HepG2 (cell line): Measurements from ENCODE around the gene PEX3. TPM values are rescaled to one million over a fixed set of nuclear protein-coding genes. Genes with fewer than 3 reads are reported as not detected.
A peak's percentile ranks its signal among the peaks of the same experiment; 100 is the strongest.

ENCODE experiments used
- ARID2 ChIP-seq: sonication (generic); formaldehyde crosslinking; IDR thresholded peaks from 2 replicates; pipeline ENCODE4 v1.8.1; 2022; ENCODE audit warnings: mild to moderate bottlenecking, missing genetic modification reagents, borderline replicate concordance
- MIER3 ChIP-seq: IDR thresholded peaks from 2 replicates; pipeline ENCODE4 v1.6.1; 2016; ENCODE audit warnings: missing compliant biosample characterization, borderline replicate concordance
- NCOA2 ChIP-seq: sonication (generic); formaldehyde crosslinking; IDR thresholded peaks from 2 replicates; pipeline ENCODE4 v1.8.0; 2022; ENCODE audit warnings: inconsistent platforms
- RARG ChIP-seq: sonication (generic); formaldehyde crosslinking; IDR thresholded peaks from 2 replicates; pipeline ENCODE4 v1.4.0; 2020; ENCODE audit warnings: low read depth, mild to moderate bottlenecking, missing genetic modification reagents
- ZBTB26 ChIP-seq: IDR thresholded peaks from 2 replicates; pipeline ENCODE4 v1.6.1; 2016; ENCODE audit warnings: missing compliant biosample characterization, missing genetic modification reagents, borderline replicate concordance
- ZNF407 ChIP-seq: sonication (generic); formaldehyde crosslinking; IDR thresholded peaks from one replicate; pipeline ENCODE4 v1.5.1; 2020; ENCODE audit warnings: mild to moderate bottlenecking, missing genetic modification reagents; ENCODE audit errors: not compliant biosample characterization
- ZNF460 ChIP-seq: sonication (generic); formaldehyde crosslinking; IDR thresholded peaks from 2 replicates; pipeline ENCODE4 v1.5.1; 2020; ENCODE audit warnings: missing genetic modification reagents, mild to moderate bottlenecking, borderline replicate concordance
- ZNF547 ChIP-seq: sonication (generic); formaldehyde crosslinking; IDR thresholded peaks from 2 replicates; pipeline ENCODE4 v1.5.1; 2020; ENCODE audit warnings: mild to moderate bottlenecking, missing genetic modification reagents
- ZNF670 ChIP-seq: sonication (generic); formaldehyde crosslinking; IDR thresholded peaks from 2 replicates; pipeline ENCODE4 v1.8.0; 2022; ENCODE audit warnings: mild to moderate bottlenecking, missing genetic modification reagents, borderline replicate concordance
- polyA plus RNA-seq, 8 experiments: library from polyadenylated mRNA; depleted of rRNA in 3 of 8; stranded (reverse) in 7 of 8; unstranded in 1 of 8; fragments of >200 nt; fragmentation: Illumina TruSeq in 4 of 8; extraction: Trizol in 4 of 8; gene quantifications; 2 replicates each; pipeline versions ENCODE4 v1.2.1 to v1.2.3, GENCODE V29; 2011 to 2016; ENCODE audit warnings: low read depth in 4 of 8, missing spikeins in 1 of 8, mixed read lengths in 1 of 8; ENCODE audit not compliant: insufficient read depth in 1 of 8
- total RNA-seq, 5 experiments: library from RNA; depleted of rRNA; stranded (reverse); fragments of >200 nt; fragmentation: Illumina TruSeq; extraction: Trizol; gene quantifications; 2 replicates each; pipeline ENCODE4 v1.2.3, GENCODE V29; 2016; ENCODE audit warnings: low read depth in 1 of 5
- TF ChIP-seq, protein P1 (sequence below): IDR thresholded peaks from 2 replicates; pipeline ENCODE4 v1.6.1; 2016; ENCODE audit warnings: low read depth, missing genetic modification reagents, missing compliant biosample characterization
- TF ChIP-seq, protein P2 (sequence below): sonication (generic); formaldehyde crosslinking; IDR thresholded peaks from 2 replicates; pipeline ENCODE4 v1.5.0; 2020; ENCODE audit warnings: missing genetic modification reagents, mild to moderate bottlenecking, borderline replicate concordance

Gene PEX3
- total and polyA plus RNA-seq, 2 of the 13 experiments (the other 11 are each of a cell fraction or from before 2014, with no cell fraction given), result 30.9 to 40.8 TPM

- TF ChIP-seq, protein P1, sequence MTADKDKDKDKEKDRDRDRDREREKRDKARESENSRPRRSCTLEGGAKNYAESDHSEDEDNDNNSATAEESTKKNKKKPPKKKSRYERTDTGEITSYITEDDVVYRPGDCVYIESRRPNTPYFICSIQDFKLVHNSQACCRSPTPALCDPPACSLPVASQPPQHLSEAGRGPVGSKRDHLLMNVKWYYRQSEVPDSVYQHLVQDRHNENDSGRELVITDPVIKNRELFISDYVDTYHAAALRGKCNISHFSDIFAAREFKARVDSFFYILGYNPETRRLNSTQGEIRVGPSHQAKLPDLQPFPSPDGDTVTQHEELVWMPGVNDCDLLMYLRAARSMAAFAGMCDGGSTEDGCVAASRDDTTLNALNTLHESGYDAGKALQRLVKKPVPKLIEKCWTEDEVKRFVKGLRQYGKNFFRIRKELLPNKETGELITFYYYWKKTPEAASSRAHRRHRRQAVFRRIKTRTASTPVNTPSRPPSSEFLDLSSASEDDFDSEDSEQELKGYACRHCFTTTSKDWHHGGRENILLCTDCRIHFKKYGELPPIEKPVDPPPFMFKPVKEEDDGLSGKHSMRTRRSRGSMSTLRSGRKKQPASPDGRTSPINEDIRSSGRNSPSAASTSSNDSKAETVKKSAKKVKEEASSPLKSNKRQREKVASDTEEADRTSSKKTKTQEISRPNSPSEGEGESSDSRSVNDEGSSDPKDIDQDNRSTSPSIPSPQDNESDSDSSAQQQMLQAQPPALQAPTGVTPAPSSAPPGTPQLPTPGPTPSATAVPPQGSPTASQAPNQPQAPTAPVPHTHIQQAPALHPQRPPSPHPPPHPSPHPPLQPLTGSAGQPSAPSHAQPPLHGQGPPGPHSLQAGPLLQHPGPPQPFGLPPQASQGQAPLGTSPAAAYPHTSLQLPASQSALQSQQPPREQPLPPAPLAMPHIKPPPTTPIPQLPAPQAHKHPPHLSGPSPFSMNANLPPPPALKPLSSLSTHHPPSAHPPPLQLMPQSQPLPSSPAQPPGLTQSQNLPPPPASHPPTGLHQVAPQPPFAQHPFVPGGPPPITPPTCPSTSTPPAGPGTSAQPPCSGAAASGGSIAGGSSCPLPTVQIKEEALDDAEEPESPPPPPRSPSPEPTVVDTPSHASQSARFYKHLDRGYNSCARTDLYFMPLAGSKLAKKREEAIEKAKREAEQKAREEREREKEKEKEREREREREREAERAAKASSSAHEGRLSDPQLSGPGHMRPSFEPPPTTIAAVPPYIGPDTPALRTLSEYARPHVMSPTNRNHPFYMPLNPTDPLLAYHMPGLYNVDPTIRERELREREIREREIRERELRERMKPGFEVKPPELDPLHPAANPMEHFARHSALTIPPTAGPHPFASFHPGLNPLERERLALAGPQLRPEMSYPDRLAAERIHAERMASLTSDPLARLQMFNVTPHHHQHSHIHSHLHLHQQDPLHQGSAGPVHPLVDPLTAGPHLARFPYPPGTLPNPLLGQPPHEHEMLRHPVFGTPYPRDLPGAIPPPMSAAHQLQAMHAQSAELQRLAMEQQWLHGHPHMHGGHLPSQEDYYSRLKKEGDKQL, result peak; percentile 82; the same call in 1 of the 2 replicates
- peak; percentile 95 for TF ChIP-seq ZNF407 (CRISPR knock-in tag)
- peak; percentile 84 for TF ChIP-seq NCOA2 (CRISPR knock-in tag)
- TF ChIP-seq ZNF460 (CRISPR knock-in tag), result peak; percentile 87; the same call in 1 of the 2 replicates
- TF ChIP-seq, protein P2, sequence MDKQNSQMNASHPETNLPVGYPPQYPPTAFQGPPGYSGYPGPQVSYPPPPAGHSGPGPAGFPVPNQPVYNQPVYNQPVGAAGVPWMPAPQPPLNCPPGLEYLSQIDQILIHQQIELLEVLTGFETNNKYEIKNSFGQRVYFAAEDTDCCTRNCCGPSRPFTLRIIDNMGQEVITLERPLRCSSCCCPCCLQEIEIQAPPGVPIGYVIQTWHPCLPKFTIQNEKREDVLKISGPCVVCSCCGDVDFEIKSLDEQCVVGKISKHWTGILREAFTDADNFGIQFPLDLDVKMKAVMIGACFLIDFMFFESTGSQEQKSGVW (CRISPR knock-in tag), result no peak
- peak; percentile 95; the same call in 1 of the 2 replicates for TF ChIP-seq ZNF547 (CRISPR knock-in tag)
- peak; percentile 100; the same call in 1 of the 2 replicates for TF ChIP-seq ARID2
- TF ChIP-seq MIER3 (CRISPR knock-in tag), result peak; percentile 98
- TF ChIP-seq ZNF670, result peak; percentile 100
- peak; percentile 89 for TF ChIP-seq ZBTB26 (CRISPR knock-in tag)
- no peak for TF ChIP-seq RARG (CRISPR knock-in tag)
These were observed at the start of gene PEX3, which contains the start of gene ADAT2 (continued) for GRCh38 chr6:143450453-143451371.
